GM23338 (cell line): ENCODE results near the gene EMX1. TPM values are rescaled to one million over a fixed set of nuclear protein-coding genes. Genes with fewer than 3 reads are reported as not detected.

Experiments used
- ATAC-seq: fragments of 200-7000 bp; cut with Tn5 transposase; 3 replicates; pipeline ENCODE4 v1.9.1; 2020
- DNase-seq: peaks from one replicate; pipeline ENCODE4 v3.0.0-alpha.2; 2015; ENCODE audit warnings: low spot score
- H2AFZ ChIP-seq: fragments of 200-600 bp; sonication (generic); 2 replicates; pipeline ENCODE4 v1.8.0; 2016; ENCODE audit warnings: antibody characterized with exemption, mild to moderate bottlenecking, moderate library complexity
- H3F3A ChIP-seq: fragments of 200-600 bp; sonication (generic); replicated peaks from 2 replicates; pipeline ENCODE4 v1.8.0; 2017; ENCODE audit warnings: antibody characterized with exemption, mixed run types, low read depth
- H3K27ac ChIP-seq: fragments of 200-600 bp; sonication (generic); 2 replicates; pipeline ENCODE4 v1.6.1; 2016; ENCODE audit warnings: low read depth
- H3K27me3 ChIP-seq: fragments of 200-600 bp; sonication (generic); 2 replicates; pipeline ENCODE4 v1.8.0; 2016; ENCODE audit warnings: mild to moderate bottlenecking, mixed run types, moderate library complexity; ENCODE audit not compliant: insufficient read depth
- H3K36me3 ChIP-seq: fragments of 200-600 bp; sonication (generic); 2 replicates; pipeline ENCODE4 v1.8.0; 2016; ENCODE audit warnings: mild to moderate bottlenecking; ENCODE audit not compliant: insufficient read depth
- H3K4me1 ChIP-seq: fragments of 200-600 bp; sonication (generic); 2 replicates; pipeline ENCODE4 v1.8.0; 2016; ENCODE audit warnings: mild to moderate bottlenecking, moderate library complexity; ENCODE audit not compliant: insufficient read depth
- H3K4me2 ChIP-seq: fragments of 200-600 bp; sonication (generic); 2 replicates; pipeline ENCODE4 v1.7.1; 2017; ENCODE audit warnings: mixed run types
- H3K4me3 ChIP-seq: fragments of 200-600 bp; sonication (generic); 2 replicates; pipeline ENCODE4 v1.6.1; 2016; ENCODE audit warnings: mixed run types
- H3K79me2 ChIP-seq: fragments of 200-600 bp; sonication (generic); replicated peaks from 2 replicates; pipeline ENCODE4 v1.8.0; 2017; ENCODE audit warnings: mild to moderate bottlenecking; ENCODE audit not compliant: insufficient read depth
- H3K9me2 ChIP-seq: fragments of 200-600 bp; sonication (generic); 2 replicates; pipeline ENCODE4 v1.8.0; 2017; ENCODE audit not compliant: insufficient read depth
- H4K20me1 ChIP-seq: fragments of 200-600 bp; sonication (generic); replicated peaks from 2 replicates; pipeline ENCODE4 v1.8.0; 2017; ENCODE audit warnings: mild to moderate bottlenecking; ENCODE audit not compliant: insufficient read depth
- H3K27ac Mint-ChIP-seq: 2 replicates; pipeline ENCODE4 v1.8.0; 2020; ENCODE audit warnings: inconsistent platforms, mild to moderate bottlenecking, moderate library complexity, mixed read lengths
- H3K27me3 Mint-ChIP-seq: 3 replicates; pipeline ENCODE4 v1.8.0; 2022; ENCODE audit warnings: low read depth, mild to moderate bottlenecking, moderate library complexity, mixed read lengths, inconsistent platforms; ENCODE audit not compliant: insufficient read depth, poor library complexity
- H3K36me3 Mint-ChIP-seq: 3 replicates; pipeline ENCODE4 v1.8.0; 2021; ENCODE audit warnings: low read depth, mild to moderate bottlenecking, inconsistent platforms, moderate library complexity, mixed read lengths
- H3K4me1 Mint-ChIP-seq: 3 replicates; pipeline ENCODE4 v1.8.0; 2020; ENCODE audit warnings: mild to moderate bottlenecking, inconsistent platforms, mixed read lengths
- H3K4me3 Mint-ChIP-seq: 3 replicates; pipeline ENCODE4 v1.8.0; 2021; ENCODE audit warnings: moderate library complexity, mild to moderate bottlenecking, inconsistent platforms, mixed read lengths
- H3K9me3 Mint-ChIP-seq: 3 replicates; pipeline ENCODE4 v1.8.0; 2020; ENCODE audit warnings: moderate library complexity, mild to moderate bottlenecking, inconsistent platforms, mixed read lengths
- CREB1 ChIP-seq: fragments of 250-450 bp; sonication (Bioruptor Pico); IDR thresholded peaks from 2 replicates; pipeline ENCODE4 v1.5.0; 2020; ENCODE audit warnings: low read depth, mild to moderate bottlenecking, moderate library complexity
- ETS1 ChIP-seq: IDR thresholded peaks from 2 replicates; pipeline ENCODE4 v1.6.1; 2016; ENCODE audit warnings: antibody characterized with exemption
- EZH2 ChIP-seq: fragments of 200-600 bp; sonication (generic); IDR thresholded peaks from one replicate; pipeline ENCODE4 v1.8.0; 2017; ENCODE audit warnings: antibody characterized with exemption, mild to moderate bottlenecking, low read depth; ENCODE audit not compliant: unreplicated experiment
- EZH2phosphoT487 ChIP-seq: fragments of 200-600 bp; sonication (generic); IDR thresholded peaks from one replicate; pipeline ENCODE4 v1.8.1; 2018; ENCODE audit warnings: antibody characterized with exemption; ENCODE audit not compliant: unreplicated experiment
- JUNB ChIP-seq: IDR thresholded peaks from one replicate; pipeline ENCODE4 v1.6.1; 2016; ENCODE audit warnings: antibody characterized with exemption; ENCODE audit not compliant: unreplicated experiment
- NANOG ChIP-seq: IDR thresholded peaks from 2 replicates; pipeline ENCODE4 v1.6.1; 2016; ENCODE audit warnings: antibody characterized with exemption, borderline replicate concordance
- POLR2AphosphoS5 ChIP-seq: IDR thresholded peaks from 2 replicates; pipeline ENCODE4 v1.6.1; 2016; ENCODE audit warnings: antibody characterized with exemption, low read depth
- REST ChIP-seq: IDR thresholded peaks from one replicate; pipeline ENCODE4 v1.6.1; 2018; ENCODE audit warnings: antibody characterized with exemption; ENCODE audit not compliant: unreplicated experiment
- STAT1 ChIP-seq: IDR thresholded peaks from one replicate; pipeline ENCODE4 v1.6.1; 2016; ENCODE audit warnings: antibody characterized with exemption; ENCODE audit not compliant: unreplicated experiment
- ZNF114 ChIP-seq: fragments of 250-450 bp; sonication (Bioruptor Pico); IDR thresholded peaks from 2 replicates; pipeline ENCODE4 v1.5.0; 2020; ENCODE audit warnings: mild to moderate bottlenecking, moderate library complexity
- ZNF331 ChIP-seq: fragments of 250-450 bp; sonication (Bioruptor Pico); IDR thresholded peaks from 2 replicates; pipeline ENCODE4 v1.5.0; 2020; ENCODE audit warnings: low read depth, mild to moderate bottlenecking, moderate library complexity
- ZNF462 ChIP-seq: fragments of 250-450 bp; sonication (Bioruptor Pico); IDR thresholded peaks from 2 replicates; pipeline ENCODE4 v1.5.0; 2020; ENCODE audit warnings: mild to moderate bottlenecking, moderate library complexity
- polyA plus RNA-seq: library from polyadenylated mRNA; unstranded; fragments of >200 nt; fragmentation: Nextera tagmentation; extraction: Ambion mirVana; gene quantifications from 2 replicates; pipeline ENCODE4 v1.2.1, GENCODE V29; 2016
- total RNA-seq: library from RNA; depleted of rRNA; stranded (reverse); fragments of >200 nt; shearing (Covaris generic); gene quantifications from 2 replicates; pipeline ENCODE4 v1.2.3, GENCODE V29; 2014
- TF ChIP-seq, protein P1 (sequence below), 2 experiments: fragments of 200-600 bp in 1 of 2; sonication (generic) in 1 of 2; conservative IDR thresholded peaks; 2 replicates each; pipeline versions ENCODE4 v1.5.1 to v1.6.1; 2016 to 2017; ENCODE audit warnings: antibody characterized with exemption in 2 of 2, low read depth in 2 of 2, mild to moderate bottlenecking in 2 of 2, moderate library complexity in 1 of 2

The EMX1 gene
- total and polyA plus RNA-seq, 2 experiments from 2014 or later: 3.9 to 7.9 TPM

DNA sequence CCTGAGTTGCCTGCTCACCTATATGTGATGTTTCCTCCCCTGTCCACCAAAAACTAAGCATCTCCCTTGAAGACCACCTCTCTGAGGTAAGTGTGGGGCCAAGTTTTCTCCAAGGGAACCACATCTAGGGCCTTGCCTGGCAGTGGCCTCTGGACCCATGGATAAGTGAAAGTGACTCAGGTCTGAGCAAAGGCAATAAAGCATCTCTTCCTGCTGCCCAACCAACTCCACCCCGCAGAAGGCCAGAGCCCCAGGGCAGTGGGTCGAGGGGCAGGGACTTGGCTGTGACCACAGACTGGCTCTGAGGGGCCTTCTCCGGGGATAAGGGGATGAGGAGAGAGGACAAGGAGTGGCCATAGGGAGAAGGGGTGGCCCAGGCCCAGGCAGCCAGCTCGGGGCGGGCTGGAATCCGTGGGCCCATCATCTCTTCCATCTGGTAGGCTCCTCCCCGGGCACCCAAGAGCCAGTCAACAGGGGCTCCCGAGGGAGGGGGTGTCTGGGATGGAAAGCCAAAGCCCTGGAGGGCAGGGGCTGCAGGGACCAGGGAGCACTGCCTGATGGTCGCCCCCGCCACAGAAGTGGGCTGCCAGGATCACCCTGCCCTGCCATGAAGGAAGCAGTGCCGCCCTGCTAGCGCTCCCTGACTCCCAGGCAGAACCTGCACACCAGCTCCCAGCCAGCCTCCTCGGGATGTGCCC is 33.4 kb downstream of the EMX1 start:
- Histone ChIP-seq H3K36me3 (no peaks in the 10 kb centered on the region), H2AFZ (no peak overlapping the region), H4K20me1 (no peaks in the 10 kb centered on the region), H3K4me3 (no peak overlapping the region), H3K27me3 (no peaks in the 10 kb centered on the region), H3F3A (peaks cover 13% of the 10 kb centered on the region), H3K9me2 (no peaks in the 10 kb centered on the region), H3K4me1 (peaks cover 24% of the 10 kb centered on the region), H3K27ac (peak overlapping the region; percentile 80), H3K79me2 (no peaks in the 10 kb centered on the region), H3K4me2 (peak overlapping the region; percentile 65; the same call in 1 of the 2 replicates)
- DNase-seq: no peak
- H3K4me3 Mint-ChIP-seq: no peak overlapping the region
- no peaks in the 10 kb centered on the region for H3K9me3 Mint-ChIP-seq
- peaks cover 9% of the 10 kb centered on the region; the same call in 2 of the 3 replicates for H3K36me3 Mint-ChIP-seq
- H3K27ac Mint-ChIP-seq: peak overlapping the region; percentile 94
- ATAC-seq: peak; percentile 36
- TF ChIP-seq ZNF114 (no peak), JUNB (no peak), POLR2AphosphoS5 (no peak), ETS1 (no peak), ZNF462 (no peak), EZH2 (no peak), EZH2phosphoT487 (no peak), REST (no peak), CREB1 (CRISPR knock-in tag) (no peak), ZNF331 (CRISPR knock-in tag) (no peak), NANOG (no peak), STAT1 (no peak)
- TF ChIP-seq, protein P1, sequence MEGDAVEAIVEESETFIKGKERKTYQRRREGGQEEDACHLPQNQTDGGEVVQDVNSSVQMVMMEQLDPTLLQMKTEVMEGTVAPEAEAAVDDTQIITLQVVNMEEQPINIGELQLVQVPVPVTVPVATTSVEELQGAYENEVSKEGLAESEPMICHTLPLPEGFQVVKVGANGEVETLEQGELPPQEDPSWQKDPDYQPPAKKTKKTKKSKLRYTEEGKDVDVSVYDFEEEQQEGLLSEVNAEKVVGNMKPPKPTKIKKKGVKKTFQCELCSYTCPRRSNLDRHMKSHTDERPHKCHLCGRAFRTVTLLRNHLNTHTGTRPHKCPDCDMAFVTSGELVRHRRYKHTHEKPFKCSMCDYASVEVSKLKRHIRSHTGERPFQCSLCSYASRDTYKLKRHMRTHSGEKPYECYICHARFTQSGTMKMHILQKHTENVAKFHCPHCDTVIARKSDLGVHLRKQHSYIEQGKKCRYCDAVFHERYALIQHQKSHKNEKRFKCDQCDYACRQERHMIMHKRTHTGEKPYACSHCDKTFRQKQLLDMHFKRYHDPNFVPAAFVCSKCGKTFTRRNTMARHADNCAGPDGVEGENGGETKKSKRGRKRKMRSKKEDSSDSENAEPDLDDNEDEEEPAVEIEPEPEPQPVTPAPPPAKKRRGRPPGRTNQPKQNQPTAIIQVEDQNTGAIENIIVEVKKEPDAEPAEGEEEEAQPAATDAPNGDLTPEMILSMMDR (conservative IDR thresholded peaks at IDR 0.05; ENCODE audit: low read depth in 2 of 2): no peak
- H3K4me1 Mint-ChIP-seq: peaks cover 53% of the 10 kb centered on the region
- H3K27me3 Mint-ChIP-seq: peaks cover 30% of the 10 kb centered on the region
